ENCODE results near the gene FUBP3.

The FUBP3 gene

GRCh38 chr9:130633336-130634190 is 54.2 kb downstream of the FUBP3 start:
- Histone ChIP-seq H3F3A (ENCODE audit: low read depth) (no peaks in the 10 kb centered on the region), H4K20me1 (ENCODE audit: insufficient read depth, low read length, poor library complexity, severe bottlenecking) (no peaks in the 10 kb centered on the region), H2AFZ (ENCODE audit: low read length) (no peak overlapping the region), H3K4me1 (ENCODE audit: insufficient read depth, low read length, poor library complexity, severe bottlenecking) (no peaks in the 10 kb centered on the region), H3K4me2 (ENCODE audit: low read depth, low read length, poor library complexity, severe bottlenecking) (no peak overlapping the region), H3K4me3 (ENCODE audit: low read length, poor library complexity, severe bottlenecking) (no peak overlapping the region), H3K36me3 (ENCODE audit: insufficient read depth, low read length) (peaks cover 17% of the 10 kb centered on the region; the same call in 1 of the 2 replicates), H3K9me2 (replicated peaks; ENCODE audit: low read depth, low read length) (no peaks in the 10 kb centered on the region), H3K27me3 (ENCODE audit: insufficient read depth, low read length, poor library complexity, severe bottlenecking) (no peaks in the 10 kb centered on the region), H3K9ac (ENCODE audit: low read depth, low read length, poor library complexity, severe bottlenecking) (no peak overlapping the region), H3K9me3 (ENCODE audit: insufficient read depth, low read depth, low read length) (no peaks in the 10 kb centered on the region), H3K79me2 (ENCODE audit: insufficient read depth, low read length) (no peaks in the 10 kb centered on the region)
- no peak for TF ChIP-seq EZH2phosphoT487 (IDR thresholded peaks at IDR 0.05; ENCODE audit: borderline replicate concordance)
- TF ChIP-seq CTCF (conservative IDR thresholded peaks at IDR 0.05; ENCODE audit: low read length): no peak

- H3K4me2 ChIP-seq (ENCODE audit: low read depth, low read length, poor library complexity, severe bottlenecking): no peak overlapping the region
- no peak overlapping the region for H3K9ac ChIP-seq (ENCODE audit: low read depth, low read length, poor library complexity, severe bottlenecking)
- H3K36me3 ChIP-seq (ENCODE audit: insufficient read depth, low read length): peaks cover 17% of the 10 kb centered on the region; the same call in 1 of the 2 replicates
- H3K4me1 ChIP-seq (ENCODE audit: insufficient read depth, low read length, poor library complexity, severe bottlenecking): no peaks in the 10 kb centered on the region
- H3K9me3 ChIP-seq (ENCODE audit: insufficient read depth, low read depth, low read length): no peaks in the 10 kb centered on the region
- TF ChIP-seq EZH2phosphoT487 (IDR thresholded peaks at IDR 0.05; ENCODE audit: borderline replicate concordance): no peak
- no peak for TF ChIP-seq CTCF (conservative IDR thresholded peaks at IDR 0.05; ENCODE audit: low read length)
- no peaks in the 10 kb centered on the region for H4K20me1 ChIP-seq (ENCODE audit: insufficient read depth, low read length, poor library complexity, severe bottlenecking)
- H3K4me3 ChIP-seq (ENCODE audit: low read length, poor library complexity, severe bottlenecking): no peak overlapping the region
- H3F3A ChIP-seq (ENCODE audit: low read depth): no peaks in the 10 kb centered on the region
- H2AFZ ChIP-seq (ENCODE audit: low read length): no peak overlapping the region
- no peaks in the 10 kb centered on the region for H3K27me3 ChIP-seq (ENCODE audit: insufficient read depth, low read length, poor library complexity, severe bottlenecking)
- H3K79me2 ChIP-seq (ENCODE audit: insufficient read depth, low read length): no peaks in the 10 kb centered on the region
- H3K9me2 ChIP-seq (replicated peaks; ENCODE audit: low read depth, low read length): no peaks in the 10 kb centered on the region
Measured at GRCh38 chr9:130634191-130634768, 54.9 kb downstream of the FUBP3 start.

GRCh38 chr9:130634801-130635200 is 55.4 kb downstream of the FUBP3 start:
- Histone ChIP-seq H3K9me3 (ENCODE audit: insufficient read depth, low read depth, low read length) (no peaks in the 10 kb centered on the region), H3K36me3 (ENCODE audit: insufficient read depth, low read length) (peaks cover 17% of the 10 kb centered on the region; the same call in 1 of the 2 replicates), H3K4me3 (ENCODE audit: low read length, poor library complexity, severe bottlenecking) (no peak overlapping the region), H3K9me2 (replicated peaks; ENCODE audit: low read depth, low read length) (no peaks in the 10 kb centered on the region), H3K27me3 (ENCODE audit: insufficient read depth, low read length, poor library complexity, severe bottlenecking) (no peaks in the 10 kb centered on the region), H3K4me2 (ENCODE audit: low read depth, low read length, poor library complexity, severe bottlenecking) (no peak overlapping the region), H3K9ac (ENCODE audit: low read depth, low read length, poor library complexity, severe bottlenecking) (no peak overlapping the region), H2AFZ (ENCODE audit: low read length) (no peak overlapping the region), H4K20me1 (ENCODE audit: insufficient read depth, low read length, poor library complexity, severe bottlenecking) (no peaks in the 10 kb centered on the region), H3F3A (ENCODE audit: low read depth) (no peaks in the 10 kb centered on the region), H3K4me1 (ENCODE audit: insufficient read depth, low read length, poor library complexity, severe bottlenecking) (no peaks in the 10 kb centered on the region), H3K79me2 (ENCODE audit: insufficient read depth, low read length) (no peaks in the 10 kb centered on the region)
- TF ChIP-seq EZH2phosphoT487 (IDR thresholded peaks at IDR 0.05; ENCODE audit: borderline replicate concordance) (no peak), CTCF (conservative IDR thresholded peaks at IDR 0.05; ENCODE audit: low read length) (no peak)
